Lower leg skin (tissue), 3 donors: ENCODE results near the gene CALY.

ENCODE experiments used
- CTCF ChIP-seq, 3 donors: fragments of 450-650 bp; IDR thresholded peaks; one replicate each; pipeline ENCODE4 v1.5.1; 2016; ENCODE audit warnings: antibody characterized with exemption in 3 of 3, mild to moderate bottlenecking in 3 of 3, moderate library complexity in 2 of 3
- POLR2A ChIP-seq, 2 donors: fragments of 450-650 bp; IDR thresholded peaks; one replicate each; pipeline ENCODE4 v1.6.1; 2016 to 2017; ENCODE audit warnings: antibody characterized with exemption in 2 of 2, mild to moderate bottlenecking in 1 of 2, moderate library complexity in 1 of 2

- TF ChIP-seq CTCF (IDR thresholded peaks at IDR 0.05) (no peak), POLR2A (IDR thresholded peaks at IDR 0.05) (no peak)
These were observed 37.0 kb downstream of the CALY start for GRCh38 chr10:133299738-133300137.
